Endothelial cell of hepatic sinusoid (primary cell): Measurements from ENCODE around the gene NLGN1.
"Not testable (repeated sequence)": the region's sequence is repeated elsewhere in the genome, so short reads cannot be mapped to it uniquely, and the experiment has no call there.

Source experiments
- in situ Hi-C: cut with HindIII; loops from 2 replicates; pipeline ENCODE4 v1.10.0; 2017; ENCODE audit warnings: low sequenced_read_pairs

Gene NLGN1

DNA sequence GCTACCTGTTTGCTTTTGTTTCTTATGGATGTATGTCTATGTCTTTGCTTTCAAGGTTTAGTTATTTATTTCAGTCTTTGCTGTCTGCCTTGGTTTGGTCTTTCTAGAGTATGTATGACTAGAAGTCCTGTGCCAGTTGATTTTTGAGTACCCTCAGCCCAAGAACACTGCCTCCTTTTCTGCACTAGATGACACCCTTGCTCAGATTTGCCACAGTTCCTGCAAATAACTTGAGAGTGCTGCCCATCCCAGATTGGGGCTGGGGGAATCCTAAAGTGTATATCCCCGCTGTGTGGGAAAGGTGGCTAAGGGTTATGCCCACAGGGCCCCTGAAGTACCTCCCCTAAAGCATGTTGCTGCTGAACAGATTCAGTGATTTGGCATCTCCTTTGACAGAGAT is 32.0 kb downstream of the NLGN1 start:
- in situ Hi-C loops = no loop called here

DNA sequence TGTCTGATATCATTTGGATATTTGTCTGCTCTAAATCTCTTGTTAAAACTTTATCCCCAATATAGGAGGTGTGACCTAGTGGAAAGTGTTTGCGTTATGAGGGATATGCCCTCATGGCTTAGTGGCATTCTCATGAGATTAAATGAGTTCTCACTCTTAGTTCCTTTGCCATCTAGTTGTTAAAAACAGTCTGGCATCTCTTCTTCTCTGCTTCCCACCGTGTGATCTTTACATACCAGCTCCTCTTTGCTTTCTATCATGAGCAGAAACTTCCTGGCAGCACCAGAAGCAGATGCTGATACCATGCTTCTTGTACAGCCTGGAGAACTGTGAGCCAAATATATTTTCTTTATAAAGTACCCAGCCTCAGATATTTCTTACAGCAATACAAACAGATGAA is 33.0 kb downstream of the NLGN1 start:
- in situ Hi-C loops = no loop called here

DNA sequence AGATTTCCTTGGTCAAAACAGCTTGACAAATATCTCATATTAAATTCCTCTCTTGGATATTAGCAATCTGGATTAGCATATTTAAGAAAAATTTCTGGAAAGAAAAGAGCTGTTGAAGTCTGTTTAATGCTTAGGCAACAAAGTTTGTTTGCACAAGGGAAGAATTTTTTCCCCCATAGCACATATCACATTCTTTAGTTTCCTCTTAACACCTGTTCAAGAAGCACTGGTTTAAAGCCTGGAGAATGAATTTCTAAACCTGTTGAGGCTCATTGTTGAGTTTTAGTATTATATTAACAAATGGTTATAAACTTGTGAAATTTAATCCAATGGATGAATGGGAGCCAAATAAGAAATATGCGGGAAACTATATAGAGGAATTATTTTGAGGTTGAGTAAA is 41.5 kb downstream of the NLGN1 start:
- in situ Hi-C loops = no loop called here

DNA sequence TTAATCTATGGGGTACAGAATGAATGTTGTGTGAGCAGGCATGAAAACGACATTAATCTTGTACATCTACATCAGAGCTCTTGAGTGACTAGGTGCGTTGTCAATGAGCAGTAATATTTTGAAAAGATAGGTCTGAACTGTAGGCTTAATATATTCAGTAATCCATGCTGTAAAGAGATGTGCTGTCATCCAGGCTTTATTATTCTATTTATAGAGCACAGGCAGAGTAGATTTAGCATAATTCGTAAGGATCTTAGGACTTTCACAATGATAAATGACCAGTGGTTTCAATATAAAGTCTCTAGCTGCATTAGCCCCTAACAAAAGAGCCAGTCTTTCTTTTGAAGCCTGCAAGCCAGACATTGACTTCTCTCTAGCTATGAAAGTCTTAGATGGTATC is 43.0 kb downstream of the NLGN1 start:
- in situ Hi-C loops = no loop called here

DNA sequence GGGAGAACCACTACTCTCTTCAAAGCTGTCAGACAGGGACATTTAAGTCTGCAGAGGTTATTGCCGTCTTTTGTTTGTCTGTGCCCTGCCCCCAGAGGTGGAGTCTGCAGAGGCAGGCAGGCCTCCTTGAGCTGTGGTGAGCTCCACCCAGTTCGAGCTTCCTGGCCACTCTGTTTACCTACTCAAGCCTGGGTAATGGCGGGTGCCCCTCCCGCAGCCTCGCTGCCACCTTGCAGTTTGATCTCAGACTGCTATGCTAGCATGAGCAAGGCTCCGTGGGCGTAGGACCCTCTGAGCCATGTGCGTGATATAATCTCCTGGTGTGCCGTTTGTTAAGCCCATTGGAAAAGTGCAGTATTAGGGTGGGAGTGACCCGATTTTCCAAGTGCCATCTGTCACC is 54.0 kb downstream of the NLGN1 start:
- in situ Hi-C loops = not testable (repeated sequence)

DNA sequence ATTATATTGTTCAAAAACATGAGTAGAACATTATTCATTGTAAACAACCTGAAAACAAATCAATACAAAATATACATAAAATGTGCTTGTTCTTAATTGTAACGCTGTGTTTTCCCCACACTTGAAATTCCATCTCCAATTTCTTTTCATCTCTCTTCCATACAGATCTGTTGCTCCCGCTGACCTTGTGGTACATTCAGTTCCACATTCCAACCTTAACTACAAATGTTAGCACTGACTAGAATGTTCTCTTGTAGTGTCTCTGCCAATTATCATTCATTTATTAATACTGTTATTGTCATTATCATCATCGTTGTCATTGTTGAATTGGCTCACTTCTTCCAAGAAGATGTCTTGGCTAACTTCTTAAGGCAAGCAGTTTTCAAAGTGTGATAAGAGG is 65.7 kb downstream of the NLGN1 start:
- in situ Hi-C loops = no loop called here

DNA sequence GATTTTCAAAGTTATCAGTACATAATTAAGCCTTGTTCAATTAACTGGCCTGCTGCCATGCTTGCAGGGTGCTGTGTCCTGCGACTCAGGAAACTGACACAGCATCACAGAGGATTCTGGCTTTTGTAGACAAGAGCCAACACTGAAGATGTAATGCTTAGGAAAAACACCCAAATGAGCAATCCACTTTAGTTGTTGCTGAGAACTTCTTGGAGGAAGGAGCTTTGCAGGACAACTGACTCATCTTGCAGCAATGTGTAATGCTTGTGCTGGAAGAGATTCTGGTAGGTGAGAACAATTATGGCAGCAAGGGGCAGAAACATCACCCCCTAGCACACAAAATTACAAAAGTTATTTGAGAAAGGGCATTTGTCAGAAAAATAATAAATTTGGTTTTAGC is 67.6 kb downstream of the NLGN1 start:
- in situ Hi-C loops = no loop called here

DNA sequence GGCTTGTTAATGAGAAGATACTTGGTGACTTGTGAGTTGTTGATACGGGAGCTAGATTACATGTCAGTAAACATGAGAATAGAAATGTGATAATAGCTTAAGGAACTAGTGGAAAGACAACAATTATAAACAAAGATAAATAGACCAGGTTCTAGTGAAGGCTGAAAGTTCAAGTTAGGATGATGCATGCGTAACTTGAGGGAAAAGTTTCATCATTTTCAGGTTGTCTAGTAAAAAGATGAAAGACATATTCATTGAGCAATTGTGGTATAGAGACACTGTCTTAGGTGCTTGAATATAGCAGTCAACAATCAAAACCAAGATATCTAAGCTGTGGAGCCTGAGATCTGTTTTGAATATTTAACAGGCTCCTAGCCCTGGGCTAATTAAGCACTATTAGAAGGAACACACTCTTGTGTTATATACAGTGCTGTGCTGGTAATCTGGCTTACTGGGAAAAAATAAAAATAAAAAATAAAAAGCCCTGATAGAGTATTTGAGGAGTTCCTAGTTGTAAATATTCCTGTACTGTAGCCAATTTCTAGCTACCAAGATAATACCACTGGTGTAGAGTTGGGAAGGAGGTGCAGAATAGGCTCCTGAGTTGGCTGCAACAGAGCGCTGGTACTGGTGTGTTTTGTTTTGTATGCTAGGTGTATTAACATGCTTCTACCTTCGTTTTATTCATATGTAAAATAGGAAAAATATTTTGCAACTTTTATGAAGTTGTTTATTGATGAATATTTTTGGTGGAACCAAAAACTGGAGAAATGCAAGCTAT is 68.5 kb downstream of the NLGN1 start:
- in situ Hi-C loops = no loop called here

DNA sequence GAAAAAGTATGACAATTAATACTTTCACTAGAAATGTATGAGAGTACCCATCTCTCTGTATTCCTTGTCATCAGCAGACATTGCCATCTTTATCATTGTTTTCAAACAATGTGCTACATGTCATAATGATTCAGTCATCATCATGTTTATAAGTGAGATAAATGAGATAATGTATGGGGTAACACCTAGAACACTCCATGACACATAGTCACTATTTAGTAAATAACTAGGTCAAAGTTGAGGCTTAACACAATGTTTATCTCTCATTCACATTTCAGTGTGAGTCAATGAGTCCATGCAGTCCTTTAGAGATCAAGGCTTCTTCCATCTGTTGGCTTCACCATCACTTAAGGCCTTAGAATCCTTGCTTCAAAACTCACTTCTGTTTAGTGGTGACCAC is 70.0 kb downstream of the NLGN1 start:
- in situ Hi-C loops = no loop called here

DNA sequence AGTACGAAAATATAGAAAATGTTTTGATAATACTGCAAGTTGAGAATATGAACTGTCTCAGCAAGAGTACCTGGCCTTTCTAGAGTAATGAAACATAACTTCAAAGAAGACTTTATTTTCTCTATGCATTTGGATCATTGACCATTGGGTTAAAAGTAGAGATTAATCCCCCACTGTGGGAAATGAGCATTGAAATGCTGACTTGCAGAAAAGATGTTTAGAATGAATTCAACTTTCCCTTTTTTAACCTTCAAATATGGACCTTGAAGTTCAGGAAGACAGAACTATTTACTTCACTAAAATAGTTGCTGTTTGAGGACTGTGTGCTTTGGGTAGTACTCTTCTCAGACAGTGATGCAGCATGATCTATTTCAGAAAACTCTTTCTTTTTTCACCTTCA is 75.7 kb downstream of the NLGN1 start:
- in situ Hi-C loops = no loop called here

DNA sequence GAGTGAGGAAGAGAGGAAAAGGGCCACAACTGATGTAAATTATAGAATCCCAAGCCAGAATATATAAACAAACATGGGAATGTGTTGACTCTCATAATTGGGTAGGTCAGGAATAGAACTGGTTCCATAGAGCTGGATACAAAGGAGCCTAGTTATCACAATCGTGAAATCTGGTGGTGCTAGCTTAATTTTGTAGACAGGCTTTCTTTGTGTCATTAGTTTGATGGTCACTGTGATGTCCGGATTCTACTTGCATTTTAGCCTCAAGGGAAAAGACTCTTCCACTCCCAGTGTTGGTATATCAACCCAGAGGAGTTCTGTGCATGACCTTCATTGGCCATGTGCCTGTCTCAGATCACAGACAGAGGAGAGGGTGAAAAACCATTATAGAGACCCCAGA is 81.8 kb downstream of the NLGN1 start:
- in situ Hi-C loops = no loop called here

DNA sequence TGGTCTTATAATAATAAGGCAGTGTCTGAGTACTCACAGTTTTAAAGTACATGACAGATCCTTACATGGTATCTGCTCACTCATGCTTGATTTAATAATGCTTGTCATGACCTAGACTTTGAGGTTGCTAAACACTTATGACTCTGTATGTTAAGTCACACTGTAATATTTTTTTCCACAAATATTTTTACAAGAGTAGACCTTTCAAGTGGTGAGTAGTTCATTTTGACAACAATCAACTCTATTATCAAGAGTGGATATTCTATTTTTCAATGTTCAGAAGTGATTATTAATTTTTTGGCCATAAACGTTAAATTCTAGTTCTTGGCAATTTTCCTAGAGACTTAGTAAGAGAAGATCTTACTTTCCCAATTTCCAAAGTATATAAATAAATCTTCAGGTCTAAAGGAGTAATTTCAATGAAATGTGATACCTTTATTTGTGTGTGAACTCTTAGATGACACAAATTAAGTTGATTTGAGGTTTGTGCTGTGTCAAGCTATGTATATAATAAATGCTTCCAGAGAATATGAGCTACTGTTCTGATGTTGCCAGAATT is 104.5 kb downstream of the NLGN1 start:
- in situ Hi-C loops = no loop called here

DNA sequence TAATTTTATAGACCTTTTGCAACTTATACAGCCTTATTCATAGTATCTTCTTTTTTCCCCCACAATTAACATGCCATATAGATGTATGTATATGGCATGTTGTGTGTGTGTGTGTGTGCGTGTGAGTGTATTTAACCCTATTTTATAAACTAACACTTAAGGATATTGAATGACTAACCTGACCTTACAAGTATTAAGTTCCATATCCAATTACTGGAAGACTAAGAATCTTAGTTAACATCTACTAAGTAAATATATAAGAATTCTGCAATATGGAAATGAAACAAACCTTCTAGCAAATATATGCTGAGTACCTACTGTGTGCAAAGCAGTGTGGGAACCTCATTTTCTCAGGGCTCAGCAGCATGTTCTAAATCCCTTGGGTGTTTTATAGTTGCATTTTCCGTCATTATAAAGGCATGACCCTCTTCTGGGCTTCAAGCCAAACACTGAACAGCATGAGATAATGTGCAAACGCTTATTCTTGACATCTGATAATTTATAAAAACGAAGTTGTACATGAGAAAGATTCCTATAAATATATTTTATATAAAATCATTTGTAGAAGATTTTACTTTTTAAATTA is 105.5 kb downstream of the NLGN1 start:
- in situ Hi-C loops = no loop called here

DNA sequence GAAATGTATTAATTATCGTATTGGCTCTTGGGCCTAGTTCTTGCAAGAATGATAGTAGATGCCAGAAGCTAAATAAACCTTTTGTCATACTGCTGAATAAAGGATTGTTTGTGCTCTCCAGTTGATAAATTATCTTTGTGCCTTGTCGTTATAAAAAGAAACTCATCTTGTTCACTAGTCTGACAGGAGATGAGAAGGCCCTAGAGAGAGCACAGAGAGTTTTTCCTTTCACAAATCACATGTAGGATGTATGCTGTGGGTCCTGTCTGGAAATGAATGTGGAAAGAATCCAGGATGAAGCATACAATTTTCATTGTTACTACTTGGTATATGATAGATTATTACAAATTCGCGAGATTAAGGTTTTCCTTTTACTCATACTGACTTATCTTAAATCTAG is 113.0 kb downstream of the NLGN1 start:
- in situ Hi-C loops = no loop called here

DNA sequence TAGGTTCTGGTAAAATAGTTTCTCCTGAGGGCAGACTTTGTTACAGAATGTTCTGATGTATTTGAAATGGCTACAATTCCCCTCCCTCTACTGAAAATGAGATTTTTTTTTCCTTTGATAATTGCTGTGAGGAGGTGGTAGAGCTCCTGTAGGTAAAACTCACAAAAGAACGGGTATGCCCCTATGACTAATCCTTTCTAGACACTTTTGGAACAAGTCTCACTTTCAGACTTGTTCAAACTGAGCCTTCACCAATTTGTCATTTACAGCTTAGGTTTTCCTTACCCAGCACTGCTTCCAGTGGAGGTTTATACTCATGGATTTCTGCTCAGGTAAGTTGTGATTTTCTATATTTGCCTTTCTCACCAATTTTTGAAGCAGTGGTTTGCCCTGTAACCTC is 115.6 kb downstream of the NLGN1 start:
- in situ Hi-C loops = no loop called here

DNA sequence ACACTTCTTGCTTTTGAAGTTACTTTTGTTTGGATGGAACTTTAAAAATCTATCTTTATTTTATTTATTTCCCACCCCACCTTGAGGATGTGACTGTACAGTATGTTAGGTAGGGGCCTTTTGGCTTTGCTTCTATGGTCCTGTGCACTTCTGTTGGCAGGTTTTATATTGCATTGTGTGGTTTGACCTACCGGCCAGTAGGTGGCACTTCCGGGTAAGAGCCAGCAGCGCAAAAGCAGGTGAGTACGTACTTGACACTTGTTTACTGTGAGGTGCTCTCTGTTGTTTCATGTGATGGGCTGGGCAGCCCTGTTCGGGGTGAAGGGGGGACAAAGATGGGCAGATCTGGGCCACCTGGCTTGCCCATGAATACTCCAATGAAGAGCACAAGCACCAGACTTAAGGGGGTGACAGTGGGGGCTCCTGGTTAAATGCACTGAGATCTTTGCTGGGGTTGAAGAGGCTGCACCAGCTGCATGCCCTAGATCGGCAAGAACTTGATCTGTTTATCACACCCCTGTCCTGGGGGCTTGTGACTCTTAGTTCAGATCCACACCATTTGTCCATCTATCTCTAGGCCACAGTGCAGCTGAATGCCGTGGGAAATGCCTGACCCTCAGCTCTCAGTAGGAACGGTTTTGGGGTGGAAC is 131.6 kb downstream of the NLGN1 start:
- in situ Hi-C loops = no loop called here

DNA sequence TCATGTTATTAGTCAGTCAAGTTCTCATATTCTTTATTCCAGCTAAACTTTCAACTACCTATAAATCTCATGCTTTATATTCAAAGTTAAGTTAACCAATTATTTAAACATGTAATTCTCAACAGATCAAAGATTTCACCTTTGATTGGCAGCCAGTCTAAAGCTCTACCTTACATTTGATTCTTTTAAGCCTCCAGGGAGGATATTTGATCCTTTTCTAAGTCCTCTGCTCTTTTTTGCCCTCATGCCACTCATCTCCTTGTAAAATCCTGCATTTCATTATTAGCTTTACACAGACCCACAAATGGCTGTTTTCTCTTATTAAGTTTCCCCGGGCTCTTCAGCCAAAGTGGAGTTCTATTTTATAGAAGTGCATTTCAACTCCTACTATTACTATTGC is 134.1 kb downstream of the NLGN1 start:
- in situ Hi-C loops = no loop called here

DNA sequence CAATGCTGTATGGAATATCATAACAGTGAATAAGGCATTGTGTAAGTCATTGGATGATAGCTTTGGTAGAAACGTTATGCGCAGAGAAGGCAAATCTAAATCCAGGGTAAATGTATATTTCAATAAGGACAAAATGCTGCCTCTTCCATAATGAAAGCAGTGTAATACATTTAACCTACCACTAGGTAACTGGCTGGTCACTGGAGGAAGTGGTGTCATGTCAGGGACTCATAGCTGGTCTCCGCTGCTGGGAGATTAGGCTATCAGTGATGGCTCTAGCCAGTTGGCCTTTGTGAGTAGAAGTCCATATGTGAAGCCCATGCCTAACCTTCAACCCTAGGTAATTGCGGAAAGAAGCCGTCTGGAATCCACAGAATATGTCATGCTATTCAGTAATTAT is 140.9 kb downstream of the NLGN1 start:
- in situ Hi-C loops = no loop called here

DNA sequence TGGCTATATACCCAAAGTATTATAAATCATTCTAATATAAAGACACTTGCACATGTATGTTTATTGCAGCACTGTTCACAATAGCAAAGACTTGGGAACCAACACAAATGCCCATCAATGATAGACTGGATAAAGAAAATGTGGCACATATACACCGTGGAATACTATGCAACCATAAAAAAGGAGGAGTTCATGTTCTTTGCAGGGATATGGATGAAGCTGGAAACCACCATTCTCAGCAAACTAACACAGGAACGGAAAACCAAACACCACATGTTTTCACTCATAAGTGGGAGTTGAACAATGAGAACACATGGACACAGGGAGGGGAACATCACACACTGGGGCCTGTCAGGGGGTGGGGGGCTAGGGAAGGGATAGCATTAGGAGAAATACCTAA is 148.0 kb downstream of the NLGN1 start:
- in situ Hi-C loops = not testable (repeated sequence)

DNA sequence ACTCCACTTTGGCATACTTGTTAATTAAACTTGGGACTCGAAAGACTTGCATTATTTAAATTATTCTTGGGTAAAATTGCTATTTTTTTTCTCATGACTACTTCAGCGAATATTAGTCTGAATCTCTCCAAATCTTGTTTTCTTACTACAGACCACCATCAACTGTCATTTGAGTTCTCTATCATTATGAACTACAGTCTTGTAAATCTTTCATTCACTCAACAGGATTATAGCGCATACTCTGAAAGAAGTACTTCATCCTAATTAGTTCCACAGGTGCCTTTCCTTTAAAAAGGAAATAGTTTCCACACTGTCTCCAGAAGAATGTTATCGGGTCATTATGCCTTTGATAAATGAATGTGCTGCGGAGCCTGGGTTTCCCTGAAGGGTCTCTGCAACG is 149.5 kb downstream of the NLGN1 start:
- in situ Hi-C loops = no loop called here

DNA sequence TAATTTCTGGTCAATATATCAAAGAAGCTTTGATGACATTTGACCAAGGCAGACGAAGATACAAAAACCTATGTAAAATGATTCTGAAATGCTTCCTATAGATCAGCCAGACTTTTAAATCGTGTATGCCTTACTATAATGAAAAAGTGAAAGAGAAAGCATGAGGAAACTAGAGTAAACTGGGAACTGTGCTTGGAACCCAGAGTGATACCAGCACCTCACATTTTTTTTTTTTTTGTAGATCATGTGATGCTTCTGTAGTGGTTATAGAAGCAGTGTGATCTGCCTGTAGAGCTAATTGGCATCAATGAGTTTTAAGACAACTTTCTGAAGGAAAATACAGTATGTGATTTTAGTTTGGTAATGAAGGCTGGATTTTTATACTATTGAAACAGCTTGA is 150.7 kb downstream of the NLGN1 start:
- in situ Hi-C loops = no loop called here

DNA sequence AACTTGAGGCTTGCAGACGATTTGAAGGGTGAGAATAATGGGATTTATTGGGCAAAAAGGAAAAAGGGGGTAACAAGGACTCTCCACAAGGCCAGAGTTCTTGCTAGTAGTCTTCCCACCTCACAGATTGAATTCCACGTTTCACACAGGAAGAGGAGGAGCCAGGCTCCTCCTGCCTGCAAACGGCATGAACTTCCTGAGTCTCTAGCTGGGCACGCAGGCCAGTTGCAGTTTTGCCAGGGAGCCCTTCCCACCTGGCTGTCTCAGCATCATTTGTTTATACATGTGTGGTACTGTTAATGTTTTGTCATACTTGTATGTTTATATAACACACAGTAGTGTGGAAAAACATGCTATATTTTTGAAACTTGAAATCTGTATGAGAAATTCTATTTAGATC is 155.0 kb downstream of the NLGN1 start:
- in situ Hi-C loops = no loop called here
